Measurements from ENCODE around the gene LEF1. TPM values are rescaled to one million over a fixed set of nuclear protein-coding genes. Genes with fewer than 3 reads are reported as not detected.
A peak's percentile ranks its signal among the peaks of the same experiment; 100 is the strongest.

LEF1 gene
- total and polyA plus RNA-seq, 2 of the 8 experiments (the other 6 are each of a cell fraction or from before 2014, with no cell fraction given), result 2.6 to 5.2 TPM

GRCh38 chr4:108030332-108030731, 138.4 kb downstream of the LEF1 start:
- no peaks in the 10 kb centered on the region for H3K79me2 ChIP-seq (ENCODE audit: control insufficient read depth in 1 of 2, insufficient read depth in 2 of 2, low read length in 2 of 2)
- H2BK120ac ChIP-seq (replicated peaks; ENCODE audit: low read depth, low read length), result no peak overlapping the region
- ChIA-PET POLR2A (ENCODE audit: partially characterized antibody) (interaction anchor here (1.1 kb wide), 1 partner anchor 12 kb away, joined by 3 read pairs; no protein-coding TSS in a partner anchor), CTCF (ENCODE audit: partially characterized antibody) (interaction anchor here (0.6 to 10.3 kb wide), 30 partner anchors 13 to 608 kb away, joined by 3 to 119 read pairs (median 4); no protein-coding TSS in a partner anchor)
- no peak overlapping the region for H2AK5ac ChIP-seq (ENCODE audit: low read depth, low read length)
- FAIRE-seq (peak; percentile 70), DNase-seq (ENCODE audit: low read depth in 1 of 2, low spot score in 2 of 2) (peak in 1 of 2 experiments; percentile 25)
- no peak overlapping the region for H2BK20ac ChIP-seq (ENCODE audit: low read length)
- no peak overlapping the region for H2AFZ ChIP-seq (ENCODE audit: low read length)
- H3K27ac ChIP-seq (ENCODE audit: low read depth, low read length), result no peak overlapping the region
- no peak overlapping the region for H3K23ac ChIP-seq (ENCODE audit: insufficient read length)
- no peak overlapping the region for H2BK15ac ChIP-seq (ENCODE audit: low read length)
- no peaks in the 10 kb centered on the region for H3K79me1 ChIP-seq (ENCODE audit: low read depth, low read length)
- no peak overlapping the region for H3K18ac ChIP-seq (ENCODE audit: extremely low read depth, low read length)
- H3K9me3 ChIP-seq (ENCODE audit: insufficient read depth in 2 of 2, low read depth in 1 of 2, low read length in 1 of 2), result no peaks in the 10 kb centered on the region
- 84% methylated on average over 2 of the region's 2 CpGs; no CpG with 5 or more reads in 1 of the 2 experiments for WGBS, 2 experiments (ENCODE audit: extremely low coverage in 1 of 2, insufficient coverage in 1 of 2, insufficient read length in 1 of 2, insufficient replicate concordance in 2 of 2, low coverage in 1 of 2, low lambda C conversion rate in 2 of 2, missing lambda C conversion rate in 1 of 2)
- H3K27me3 ChIP-seq (replicated peaks in 1 of 4; ENCODE audit: control insufficient read depth in 3 of 4, extremely low read depth in 1 of 4, insufficient read depth in 3 of 4, low read length in 3 of 4), result no peaks in the 10 kb centered on the region
- no peak overlapping the region for H2BK5ac ChIP-seq (ENCODE audit: low read depth, low read length)
- no peak overlapping the region for H4K8ac ChIP-seq (ENCODE audit: extremely low read depth, insufficient read depth, low read length)
- H2BK12ac ChIP-seq (ENCODE audit: low read depth, low read length), result no peak overlapping the region
- H3K9ac ChIP-seq (replicated peaks in 1 of 4; ENCODE audit: extremely low read depth in 1 of 4, low read depth in 3 of 4, low read length in 3 of 4), result no peak overlapping the region
- H4K91ac ChIP-seq (replicated peaks; ENCODE audit: insufficient read length, low read length), result no peak overlapping the region
- H3K36me3 ChIP-seq (ENCODE audit: control insufficient read depth in 2 of 4, insufficient read depth in 4 of 4, low read length in 3 of 4), result peaks cover 3 to 35% (median 15%) of the 10 kb centered on the region in 4 experiments
- H3K4me3 ChIP-seq (ENCODE audit: extremely low read depth in 1 of 4, insufficient read depth in 2 of 4, low read depth in 3 of 4, low read length in 4 of 4), result no peak overlapping the region
- no peak overlapping the region for H3K4me2 ChIP-seq (ENCODE audit: insufficient read depth in 1 of 2, low read depth in 2 of 2, low read length in 2 of 2)
- H3K14ac ChIP-seq (ENCODE audit: insufficient read length), result no peak overlapping the region
- no peaks in the 10 kb centered on the region for H3K4me1 ChIP-seq (replicated peaks in 1 of 4; ENCODE audit: control insufficient read depth in 3 of 4, insufficient read depth in 4 of 4, low read length in 3 of 4)
- H3K23me2 ChIP-seq (ENCODE audit: low read depth, low read length), result no peaks in the 10 kb centered on the region
- no peak overlapping the region for H3K4ac ChIP-seq (replicated peaks; ENCODE audit: insufficient read length, low read depth, low read length)
- no peak overlapping the region for H4K5ac ChIP-seq (ENCODE audit: insufficient read length, low read depth, low read length)
- no peaks in the 10 kb centered on the region for H4K20me1 ChIP-seq (replicated peaks in 1 of 2; ENCODE audit: control insufficient read depth in 1 of 2, insufficient read depth in 2 of 2, low read length in 2 of 2)
- no peak overlapping the region for H3K56ac ChIP-seq (replicated peaks; ENCODE audit: insufficient read length, low read depth, low read length)
- TF ChIP-seq POLR2A (IDR thresholded peaks at IDR 0.05; ENCODE audit: control extremely low read depth in 1 of 2, low read depth in 2 of 2, low read length in 2 of 2), result no peak
- TF ChIP-seq CHD2 (IDR thresholded peaks at IDR 0.05; ENCODE audit: low read length), result no peak
- TF ChIP-seq, protein P1, sequence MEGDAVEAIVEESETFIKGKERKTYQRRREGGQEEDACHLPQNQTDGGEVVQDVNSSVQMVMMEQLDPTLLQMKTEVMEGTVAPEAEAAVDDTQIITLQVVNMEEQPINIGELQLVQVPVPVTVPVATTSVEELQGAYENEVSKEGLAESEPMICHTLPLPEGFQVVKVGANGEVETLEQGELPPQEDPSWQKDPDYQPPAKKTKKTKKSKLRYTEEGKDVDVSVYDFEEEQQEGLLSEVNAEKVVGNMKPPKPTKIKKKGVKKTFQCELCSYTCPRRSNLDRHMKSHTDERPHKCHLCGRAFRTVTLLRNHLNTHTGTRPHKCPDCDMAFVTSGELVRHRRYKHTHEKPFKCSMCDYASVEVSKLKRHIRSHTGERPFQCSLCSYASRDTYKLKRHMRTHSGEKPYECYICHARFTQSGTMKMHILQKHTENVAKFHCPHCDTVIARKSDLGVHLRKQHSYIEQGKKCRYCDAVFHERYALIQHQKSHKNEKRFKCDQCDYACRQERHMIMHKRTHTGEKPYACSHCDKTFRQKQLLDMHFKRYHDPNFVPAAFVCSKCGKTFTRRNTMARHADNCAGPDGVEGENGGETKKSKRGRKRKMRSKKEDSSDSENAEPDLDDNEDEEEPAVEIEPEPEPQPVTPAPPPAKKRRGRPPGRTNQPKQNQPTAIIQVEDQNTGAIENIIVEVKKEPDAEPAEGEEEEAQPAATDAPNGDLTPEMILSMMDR (IDR thresholded peaks at IDR 0.05; ENCODE audit: control extremely low read depth in 1 of 3, insufficient read depth in 1 of 3, low read depth in 1 of 3, low read length in 3 of 3), result peak; percentile 39 to 77 (median 66)
- no peak for TF ChIP-seq SUZ12 (IDR thresholded peaks at IDR 0.05; ENCODE audit: low read length)
- TF ChIP-seq EP300 (IDR thresholded peaks at IDR 0.05; ENCODE audit: borderline replicate concordance in 1 of 2, low read depth in 2 of 2, low read length in 2 of 2), result 0 out of 3 replicates have a peak, but pooled peaks of 1 of the 2 experiments have one; percentile 5
- TF ChIP-seq CREB1 (IDR thresholded peaks at IDR 0.05), result no peak
- TF ChIP-seq RAD21 (IDR thresholded peaks at IDR 0.05 in 1 of 2, conservative IDR thresholded peaks at IDR 0.05 in 1 of 2; ENCODE audit: low read depth in 2 of 2, low read length in 2 of 2), result peak; percentile 84 to 88
- no peak for TF ChIP-seq ATF3 (IDR thresholded peaks at IDR 0.05; ENCODE audit: insufficient read depth, low read depth, low read length)
- TF ChIP-seq CBX5 (IDR thresholded peaks at IDR 0.05; ENCODE audit: low read depth, low read length), result no peak
- TF ChIP-seq SP1 (IDR thresholded peaks at IDR 0.05; ENCODE audit: low read depth, low read length), result no peak

All from H1 (cell line).